GM10266 (cell line): ENCODE results near the gene ACTL7A.

Experiments
- DNase-seq: peaks from one replicate; pipeline ENCODE4 v3.0.0; 2012; ENCODE audit errors: extremely low spot score
- CTCF ChIP-seq: IDR thresholded peaks from 2 replicates; pipeline ENCODE4 v1.5.1; 2012; ENCODE audit warnings: mild to moderate bottlenecking, low read depth; ENCODE audit not compliant: control insufficient read depth, insufficient read depth; ENCODE audit errors: missing control alignments

The ACTL7A gene

GRCh38 chr9:108850293-108850897 lies 11.7 kb upstream of the ACTL7A start:
- peak; percentile 60 for DNase-seq
- TF ChIP-seq CTCF, result peak; percentile 45

- TF ChIP-seq CTCF, result no peak
- no peak for DNase-seq
These were observed 10.9 kb upstream of the ACTL7A start for GRCh38 chr9:108851138-108851537.

- TF ChIP-seq CTCF, result no peak
- no peak for DNase-seq
These were observed 10.0 kb upstream of the ACTL7A start for GRCh38 chr9:108852079-108852478.

- TF ChIP-seq CTCF, result no peak
- DNase-seq, result no peak
These were observed 8.0 kb upstream of the ACTL7A start for GRCh38 chr9:108854094-108854493.

GRCh38 chr9:108854641-108855528 lies 7.2 kb upstream of the ACTL7A start:
- no peak for DNase-seq
- no peak for TF ChIP-seq CTCF

GRCh38 chr9:108855529-108855886 lies 6.6 kb upstream of the ACTL7A start:
- TF ChIP-seq CTCF, result no peak
- DNase-seq, result no peak

GRCh38 chr9:108855888-108856287 lies 6.2 kb upstream of the ACTL7A start, which contains the start of gene ACTL7B:
Gene ACTL7B, minus strand, starts transcription at chr9:108855986. Its CDS starts 56 bp downstream, at chr9:108855930.
- TF ChIP-seq CTCF, result no peak
- DNase-seq, result no peak
